B cell (primary cell): Measurements from ENCODE around the gene COL25A1. TPM values are rescaled to one million over a fixed set of nuclear protein-coding genes. Genes with fewer than 3 reads are reported as not detected.
"Not testable (repeated sequence)": the region's sequence is repeated elsewhere in the genome, so short reads cannot be mapped to it uniquely, and the experiment has no call there.

ENCODE experiments used
- ATAC-seq: fragments of 200-7000 bp; cut with Tn5 transposase; one replicate; pipeline ENCODE4 v1.10.0; 2021; ENCODE audit warnings: low read depth, mild to moderate bottlenecking, moderate number of reproducible peaks, moderate library complexity
- CTCF ChIA-PET: fragments of 350-600 bp; sonication (Branson Sonifier 250); formaldehyde crosslinking; loops from one replicate; lab custom pipeline; 2021; ENCODE audit warnings: antibody characterized with exemption, inconsistent platforms; lab: Charles Lee
- POLR2A ChIA-PET: fragments of 350-600 bp; sonication (Branson Sonifier 250); formaldehyde crosslinking; loops from one replicate; lab custom pipeline; 2021; ENCODE audit warnings: antibody characterized with exemption; lab: Charles Lee
- DNase-seq: peaks from one replicate; pipeline ENCODE4 v3.0.0; 2013
- H2AFZ ChIP-seq: 2 replicates; pipeline ENCODE4 v1.6.1; 2012; ENCODE audit warnings: mild to moderate bottlenecking, low read depth, low read length; ENCODE audit not compliant: insufficient read depth, poor library complexity, severe bottlenecking
- H3K27ac ChIP-seq, 2 donors: 1 replicate in 1 of 2; 2 replicates in 1 of 2; pipeline ENCODE4 v1.5.1; 2012 to 2013; ENCODE audit warnings: low read length in 2 of 2, mild to moderate bottlenecking in 2 of 2, moderate library complexity in 1 of 2
- H3K27me3 ChIP-seq, 4 experiments: fragments of 200-600 bp in 1 of 4; sonication (generic) in 1 of 4; replicated peaks in 1 of 4; 1 replicate in 2 of 4; 2 replicates in 2 of 4; pipeline versions ENCODE4 v1.6.1 to v1.7.0; 2013 to 2016; ENCODE audit warnings: low read length in 3 of 4, mild to moderate bottlenecking in 2 of 4, mixed read lengths in 1 of 4, moderate library complexity in 1 of 4; ENCODE audit not compliant: insufficient read depth in 4 of 4, control insufficient read depth in 3 of 4; ENCODE audit errors: control extremely low read depth in 1 of 4
- H3K36me3 ChIP-seq, 2 experiments: replicated peaks in 1 of 2; 1 replicate in 1 of 2; 2 replicates in 1 of 2; pipeline versions ENCODE4 v1.6.1 to v1.7.1; 2013; ENCODE audit warnings: low read length in 1 of 2; ENCODE audit not compliant: insufficient read depth in 2 of 2, control insufficient read depth in 1 of 2; ENCODE audit errors: control extremely low read depth in 1 of 2, extremely low read depth in 1 of 2
- H3K4me1 ChIP-seq, 2 donors: fragments of 200-600 bp in 1 of 2; sonication (generic) in 1 of 2; 1 replicate in 1 of 2; 2 replicates in 1 of 2; pipeline versions ENCODE4 v1.5.1 to v1.6.1; 2013 to 2017; ENCODE audit warnings: low read length in 2 of 2; ENCODE audit not compliant: control insufficient read depth in 2 of 2, insufficient read depth in 2 of 2
- H3K4me2 ChIP-seq: replicated peaks from 2 replicates; pipeline ENCODE3; 2012; ENCODE audit warnings: mild to moderate bottlenecking, low read depth, low read length; ENCODE audit not compliant: poor library complexity, severe bottlenecking
- H3K4me3 ChIP-seq, 5 experiments: fragments of 200-600 bp in 1 of 5; sonication (generic) in 1 of 5; 1 replicate in 3 of 5; 2 replicates in 2 of 5; pipeline versions ENCODE4 v1.5.1 to v1.7.0; 2011 to 2016; ENCODE audit warnings: low read length in 4 of 5, mild to moderate bottlenecking in 4 of 5, low read depth in 2 of 5, control low read depth in 1 of 5, moderate library complexity in 1 of 5; ENCODE audit not compliant: insufficient read depth in 1 of 5; ENCODE audit errors: control extremely low read depth in 1 of 5, extremely low read depth in 1 of 5
- H3K79me2 ChIP-seq: fragments of 200-600 bp; sonication (generic); one replicate; pipeline ENCODE4 v1.6.0; 2016; ENCODE audit warnings: low read length; ENCODE audit not compliant: control insufficient read depth, insufficient read depth
- H3K9ac ChIP-seq: fragments of 200-600 bp; sonication (generic); 2 replicates; pipeline ENCODE4 v1.6.1; 2017; ENCODE audit warnings: mild to moderate bottlenecking, low read length, moderate library complexity
- H3K9me3 ChIP-seq, 3 donors: one replicate each; pipeline versions ENCODE4 v1.6.1 to v1.7.1; 2013; ENCODE audit warnings: low read length in 2 of 3; ENCODE audit not compliant: control insufficient read depth in 2 of 3, insufficient read depth in 1 of 3; ENCODE audit errors: control extremely low read depth in 1 of 3
- H4K20me1 ChIP-seq: 2 replicates; pipeline ENCODE4 v1.6.0; 2012; ENCODE audit warnings: mild to moderate bottlenecking, low read length; ENCODE audit not compliant: insufficient read depth, control insufficient read depth, poor library complexity, severe bottlenecking
- H3K27ac Mint-ChIP-seq: one replicate; pipeline ENCODE4 v1.8.0; 2021; ENCODE audit warnings: mixed read lengths
- H3K27me3 Mint-ChIP-seq: one replicate; pipeline ENCODE4 v1.8.0; 2021; ENCODE audit warnings: mixed read lengths
- H3K4me1 Mint-ChIP-seq: one replicate; pipeline ENCODE4 v1.8.0; 2021; ENCODE audit warnings: mixed read lengths
- H3K4me3 Mint-ChIP-seq: one replicate; pipeline ENCODE4 v1.8.0; 2021; ENCODE audit warnings: mixed read lengths
- H3K9me3 Mint-ChIP-seq: one replicate; pipeline ENCODE4 v1.8.0; 2022; ENCODE audit warnings: mixed read lengths; ENCODE audit not compliant: insufficient read depth
- EZH2 ChIP-seq: IDR thresholded peaks from 2 replicates; pipeline ENCODE4 v1.6.1; 2012; ENCODE audit warnings: borderline replicate concordance, low read depth, mild to moderate bottlenecking, moderate library complexity, low read length; ENCODE audit not compliant: insufficient read depth, poor library complexity, severe bottlenecking
- WGBS: methylation state at CpG from one replicate; pipeline ENCODE4 v1.1.5; 2013; ENCODE audit warnings: missing lambda C conversion rate; ENCODE audit not compliant: insufficient coverage; 5-methylcytosine and 5-hydroxymethylcytosine counted together
- intact Hi-C: fragments of 100-400 bp; cut with micrococcal nuclease; formaldehyde crosslinking; loops from one replicate; pipeline ENCODE4 v1.10.0; 2022
- polyA plus RNA-seq: library from polyadenylated mRNA; depleted of rRNA; stranded (reverse); fragments of >200 nt; gene quantifications from 2 replicates; pipeline ENCODE4 v1.2.3, GENCODE V29; 2012
- total RNA-seq, 2 donors: library from RNA; stranded (reverse); fragments of 120-200 nt in 1 of 2; gene quantifications; 1 replicate in 1 of 2; 2 replicates in 1 of 2; pipeline versions ENCODE4 v1.2.3 to v1.2.4, GENCODE V29; 2013 to 2022
- TF ChIP-seq, protein P1 (sequence below): fragments of 200-600 bp; IDR thresholded peaks from one replicate; pipeline ENCODE4 v1.8.0; 2022; ENCODE audit warnings: antibody characterized with exemption, mild to moderate bottlenecking

The COL25A1 gene
- total and polyA plus RNA-seq, 2 donors (not counting 1 experiment from before 2014, with no cell fraction given): not detected

DNA sequence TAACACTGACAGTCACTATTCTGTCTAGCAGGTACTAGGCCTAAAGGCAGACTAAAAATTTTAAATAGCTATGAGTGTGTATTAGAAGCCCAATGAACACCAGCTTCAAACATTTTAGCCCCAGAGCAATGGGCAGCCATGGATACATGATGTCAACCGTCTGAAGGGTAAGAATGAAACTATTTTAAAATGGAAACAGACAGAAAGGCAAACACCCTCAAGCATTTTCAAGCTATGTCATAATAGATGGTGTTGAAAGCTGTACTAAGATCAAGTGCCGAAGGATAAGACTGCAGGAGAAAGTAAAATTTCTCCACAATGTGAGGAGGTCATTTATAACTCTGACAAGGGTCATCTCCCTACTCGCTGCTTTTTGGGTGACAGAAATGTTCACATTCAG is 225.0 kb downstream of the COL25A1 start:
- ChIA-PET POLR2A (no interaction called here), CTCF (no interaction called here)
- intact Hi-C loops: no loop called here
- WGBS: no CpG with 5 or more reads among the region's 3 CpGs
- no peaks in the 10 kb centered on the region for H3K4me1 Mint-ChIP-seq
- Histone ChIP-seq H3K79me2 (no peaks in the 10 kb centered on the region), H3K9ac (no peak overlapping the region), H3K36me3 (no peaks in the 10 kb centered on the region), H3K9me3 (peaks cover 0 to 2% (median 0%) of the 10 kb centered on the region in 3 donors), H4K20me1 (no peaks in the 10 kb centered on the region), H3K4me2 (no peak overlapping the region), H3K27me3 (no peaks in the 10 kb centered on the region), H3K4me3 (no peak overlapping the region), H3K4me1 (no peaks in the 10 kb centered on the region), H3K27ac (no peak overlapping the region), H2AFZ (no peak overlapping the region)
- H3K4me3 Mint-ChIP-seq: no peak overlapping the region
- DNase-seq (no peak), ATAC-seq (no peak)
- H3K27ac Mint-ChIP-seq: no peak overlapping the region
- no peaks in the 10 kb centered on the region for H3K9me3 Mint-ChIP-seq
- no peaks in the 10 kb centered on the region for H3K27me3 Mint-ChIP-seq
- TF ChIP-seq, protein P1, sequence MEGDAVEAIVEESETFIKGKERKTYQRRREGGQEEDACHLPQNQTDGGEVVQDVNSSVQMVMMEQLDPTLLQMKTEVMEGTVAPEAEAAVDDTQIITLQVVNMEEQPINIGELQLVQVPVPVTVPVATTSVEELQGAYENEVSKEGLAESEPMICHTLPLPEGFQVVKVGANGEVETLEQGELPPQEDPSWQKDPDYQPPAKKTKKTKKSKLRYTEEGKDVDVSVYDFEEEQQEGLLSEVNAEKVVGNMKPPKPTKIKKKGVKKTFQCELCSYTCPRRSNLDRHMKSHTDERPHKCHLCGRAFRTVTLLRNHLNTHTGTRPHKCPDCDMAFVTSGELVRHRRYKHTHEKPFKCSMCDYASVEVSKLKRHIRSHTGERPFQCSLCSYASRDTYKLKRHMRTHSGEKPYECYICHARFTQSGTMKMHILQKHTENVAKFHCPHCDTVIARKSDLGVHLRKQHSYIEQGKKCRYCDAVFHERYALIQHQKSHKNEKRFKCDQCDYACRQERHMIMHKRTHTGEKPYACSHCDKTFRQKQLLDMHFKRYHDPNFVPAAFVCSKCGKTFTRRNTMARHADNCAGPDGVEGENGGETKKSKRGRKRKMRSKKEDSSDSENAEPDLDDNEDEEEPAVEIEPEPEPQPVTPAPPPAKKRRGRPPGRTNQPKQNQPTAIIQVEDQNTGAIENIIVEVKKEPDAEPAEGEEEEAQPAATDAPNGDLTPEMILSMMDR: no peak
- no peak for TF ChIP-seq EZH2

DNA sequence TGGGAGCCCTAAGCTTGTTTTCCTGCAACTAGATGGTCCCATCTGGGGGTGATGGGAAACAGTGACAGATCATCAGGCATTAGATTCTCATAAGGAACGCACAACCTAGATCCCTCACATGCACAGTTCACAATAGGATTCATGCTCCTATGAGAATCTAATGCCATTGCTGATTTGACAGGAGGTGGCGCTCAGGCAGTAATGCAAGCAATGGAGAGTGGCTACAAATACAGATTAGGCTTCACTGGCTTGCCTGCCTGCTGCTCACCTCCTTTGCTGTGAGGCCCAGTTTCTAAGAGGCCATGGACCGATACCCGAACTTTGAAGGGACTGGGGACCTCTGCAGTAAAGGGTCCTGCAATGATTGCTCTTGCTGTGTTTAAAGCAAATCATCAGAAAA is 225.7 kb downstream of the COL25A1 start:
- CTCF ChIA-PET, H3K4me3 Mint-ChIP-seq, H3K9me3 Mint-ChIP-seq, H3K4me1 ChIP-seq, H3K9ac ChIP-seq, H2AFZ ChIP-seq, H4K20me1 ChIP-seq, H3K27me3 ChIP-seq, DNase-seq, H3K36me3 ChIP-seq, H3K27ac ChIP-seq, H3K27me3 Mint-ChIP-seq, H3K79me2 ChIP-seq, H3K4me2 ChIP-seq, POLR2A ChIA-PET, intact Hi-C loops, H3K4me1 Mint-ChIP-seq, ATAC-seq, H3K9me3 ChIP-seq, H3K27ac Mint-ChIP-seq, H3K4me3 ChIP-seq: not testable (repeated sequence)
- 86% methylated on average over 1 of the region's 4 CpGs for WGBS
